IMR-90 (cell line): ENCODE results near the gene CLRN1.

Source experiments
- BHLHE40 ChIP-seq: fragments of 150-350 bp; IDR thresholded peaks from 2 replicates; pipeline ENCODE4 v1.6.1; 2016; ENCODE audit warnings: mild to moderate bottlenecking, low read depth, low read length
- CEBPB ChIP-seq: IDR thresholded peaks from 2 replicates; pipeline ENCODE4 v1.6.1; 2012; ENCODE audit warnings: low read depth, low read length, improper control_type of control experiment
- CHD1 ChIP-seq: IDR thresholded peaks from 2 replicates; pipeline ENCODE4 v1.6.1; 2012; ENCODE audit warnings: low read depth, low read length, improper control_type of control experiment
- CTCF ChIP-seq: conservative IDR thresholded peaks from 2 replicates; pipeline ENCODE4 v1.5.1; 2012; ENCODE audit warnings: mild to moderate bottlenecking, low read depth, low read length, improper control_type of control experiment
- ELK1 ChIP-seq: fragments of 150-350 bp; IDR thresholded peaks from 2 replicates; pipeline ENCODE4 v1.6.1; 2016; ENCODE audit warnings: low read depth, mild to moderate bottlenecking, low read length, moderate library complexity, borderline replicate concordance
- FOS ChIP-seq: fragments of 150-350 bp; IDR thresholded peaks from 2 replicates; pipeline ENCODE4 v1.6.1; 2016; ENCODE audit warnings: low read depth, low read length
- MAFK ChIP-seq: IDR thresholded peaks from 2 replicates; pipeline ENCODE4 v1.6.1; 2012; ENCODE audit warnings: low read depth, low read length, improper control_type of control experiment
- MAZ ChIP-seq: IDR thresholded peaks from 2 replicates; pipeline ENCODE4 v1.6.1; 2012; ENCODE audit warnings: low read depth, mild to moderate bottlenecking, low read length, improper control_type of control experiment, moderate library complexity, borderline replicate concordance
- MXI1 ChIP-seq: IDR thresholded peaks from 2 replicates; pipeline ENCODE4 v1.6.1; 2012; ENCODE audit warnings: low read depth, mild to moderate bottlenecking, low read length, moderate library complexity, borderline replicate concordance
- POLR2A ChIP-seq: IDR thresholded peaks from 2 replicates; pipeline ENCODE4 v1.6.1; 2012; ENCODE audit warnings: mild to moderate bottlenecking, low read depth, low read length
- RCOR1 ChIP-seq: IDR thresholded peaks from 2 replicates; pipeline ENCODE4 v1.6.1; 2012; ENCODE audit warnings: mild to moderate bottlenecking, low read length, improper control_type of control experiment; ENCODE audit not compliant: insufficient replicate concordance
- RFX5 ChIP-seq: IDR thresholded peaks from 2 replicates; pipeline ENCODE4 v1.8.0; 2012; ENCODE audit warnings: low read depth, mild to moderate bottlenecking, low read length, moderate library complexity
- SMC3 ChIP-seq: fragments of 150-350 bp; IDR thresholded peaks from 2 replicates; pipeline ENCODE4 v1.6.1; 2016; ENCODE audit warnings: low read depth, mild to moderate bottlenecking, antibody characterized with exemption, low read length, moderate library complexity
- USF2 ChIP-seq: fragments of 150-350 bp; IDR thresholded peaks from 2 replicates; pipeline ENCODE4 v1.6.1; 2017; ENCODE audit warnings: mild to moderate bottlenecking, antibody characterized with exemption, low read length, low read depth

- TF ChIP-seq SMC3 (no peak), ELK1 (no peak), MXI1 (no peak), POLR2A (no peak), CTCF (no peak), BHLHE40 (no peak), USF2 (no peak), FOS (no peak), MAZ (no peak), RFX5 (no peak), MAFK (no peak), CHD1 (no peak), RCOR1 (no peak), CEBPB (no peak)
Observed at GRCh38 chr3:150975992-150976368, 3.5 kb upstream of the CLRN1 start.
